Measurements from ENCODE around the gene EDEM1.

The EDEM1 gene

DNA sequence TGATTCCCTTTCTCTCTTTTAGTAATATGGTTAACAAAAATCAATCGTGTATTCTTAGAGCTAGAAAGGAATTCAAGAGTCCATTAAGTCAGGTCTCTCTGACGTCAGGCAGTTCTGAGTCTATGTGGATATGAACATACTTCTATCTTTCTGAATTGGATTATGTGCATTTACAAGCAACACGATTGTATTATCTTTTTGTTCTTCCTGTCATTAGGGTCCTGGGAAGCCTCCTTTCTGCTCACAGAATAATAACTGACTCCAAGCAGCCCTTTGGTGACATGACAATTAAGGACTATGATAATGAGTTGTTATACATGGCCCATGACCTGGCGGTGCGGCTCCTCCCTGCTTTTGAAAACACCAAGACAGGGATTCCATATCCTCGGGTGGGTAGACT is 14.0 kb downstream of the EDEM1 start:
- no peak for DNase-seq

DNA sequence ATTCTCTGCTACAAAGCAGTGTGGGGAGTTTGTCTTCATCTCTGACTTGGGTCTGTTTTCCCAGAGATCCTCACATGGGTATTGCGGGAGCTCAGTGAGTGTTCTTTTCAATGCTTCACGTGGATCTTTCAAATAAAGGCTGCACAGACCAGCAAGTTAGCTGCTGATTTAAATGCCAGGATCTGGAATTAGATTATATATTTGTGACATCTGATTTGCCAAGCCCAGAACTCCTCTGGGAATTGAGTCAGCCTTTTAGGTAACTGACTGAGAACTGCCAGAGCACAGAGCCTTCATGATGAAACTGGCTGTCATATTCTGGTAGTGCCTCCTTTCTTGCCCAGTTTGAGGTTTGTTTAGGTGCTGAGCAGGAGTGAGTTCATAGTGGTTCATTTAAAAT is 14.7 kb downstream of the EDEM1 start:
- no peak for DNase-seq

DNA sequence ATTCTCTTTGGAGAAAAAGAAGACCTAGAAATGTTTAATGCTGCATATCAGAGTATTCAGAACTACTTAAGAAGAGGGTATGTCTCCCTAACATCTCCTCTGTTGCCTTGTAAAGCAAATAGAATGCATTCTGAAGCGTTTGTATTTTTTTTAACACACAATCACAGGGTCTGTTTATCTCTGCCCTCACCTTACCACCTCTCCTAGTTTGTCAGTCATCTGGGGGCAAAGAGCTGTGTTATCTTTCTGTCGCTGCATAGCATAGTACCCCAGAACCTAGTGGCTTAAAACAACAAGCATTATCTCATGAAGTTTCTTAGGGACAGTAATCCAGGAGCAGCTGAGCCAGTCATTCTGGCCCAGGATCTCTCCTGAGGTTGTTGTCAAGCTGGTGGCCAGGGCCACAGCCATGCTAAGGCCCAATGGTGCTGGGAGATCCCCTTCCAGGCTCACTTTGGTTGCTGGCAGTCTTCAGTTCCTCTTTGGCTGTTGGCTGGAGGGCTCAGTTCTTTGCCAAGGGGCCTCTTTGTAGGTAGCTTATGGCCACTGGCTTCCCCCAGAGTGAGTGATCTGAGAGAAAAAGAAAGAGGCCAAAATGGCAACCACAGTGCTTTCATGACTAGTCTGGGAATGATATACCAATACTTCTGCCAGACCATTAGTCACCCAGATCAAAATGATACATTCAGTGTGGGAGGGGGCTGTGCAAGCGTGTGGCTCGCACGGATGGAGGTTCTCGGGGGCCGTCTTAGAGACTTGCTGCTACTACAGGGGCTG is 17.8 kb downstream of the EDEM1 start:
- peak; percentile 63 for DNase-seq

DNA sequence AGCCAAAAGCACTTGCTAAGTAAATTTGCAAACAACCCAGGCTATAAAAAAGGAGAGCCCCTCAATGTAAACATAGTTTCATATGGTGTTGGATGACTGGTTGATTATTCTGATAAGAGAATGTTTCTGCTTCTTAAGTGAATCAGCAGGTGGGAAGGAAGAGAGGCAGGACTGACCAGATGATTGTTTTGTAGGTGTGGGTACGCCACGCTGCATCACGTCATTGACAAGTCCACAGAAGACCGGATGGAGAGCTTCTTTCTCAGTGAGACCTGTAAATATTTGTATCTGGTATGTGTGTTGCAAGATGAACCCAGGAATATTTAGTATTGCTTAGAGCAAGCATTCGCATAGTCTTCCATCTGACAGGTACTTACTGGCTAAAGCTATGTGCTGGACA is 23.4 kb downstream of the EDEM1 start:
- DNase-seq = no peak

DNA sequence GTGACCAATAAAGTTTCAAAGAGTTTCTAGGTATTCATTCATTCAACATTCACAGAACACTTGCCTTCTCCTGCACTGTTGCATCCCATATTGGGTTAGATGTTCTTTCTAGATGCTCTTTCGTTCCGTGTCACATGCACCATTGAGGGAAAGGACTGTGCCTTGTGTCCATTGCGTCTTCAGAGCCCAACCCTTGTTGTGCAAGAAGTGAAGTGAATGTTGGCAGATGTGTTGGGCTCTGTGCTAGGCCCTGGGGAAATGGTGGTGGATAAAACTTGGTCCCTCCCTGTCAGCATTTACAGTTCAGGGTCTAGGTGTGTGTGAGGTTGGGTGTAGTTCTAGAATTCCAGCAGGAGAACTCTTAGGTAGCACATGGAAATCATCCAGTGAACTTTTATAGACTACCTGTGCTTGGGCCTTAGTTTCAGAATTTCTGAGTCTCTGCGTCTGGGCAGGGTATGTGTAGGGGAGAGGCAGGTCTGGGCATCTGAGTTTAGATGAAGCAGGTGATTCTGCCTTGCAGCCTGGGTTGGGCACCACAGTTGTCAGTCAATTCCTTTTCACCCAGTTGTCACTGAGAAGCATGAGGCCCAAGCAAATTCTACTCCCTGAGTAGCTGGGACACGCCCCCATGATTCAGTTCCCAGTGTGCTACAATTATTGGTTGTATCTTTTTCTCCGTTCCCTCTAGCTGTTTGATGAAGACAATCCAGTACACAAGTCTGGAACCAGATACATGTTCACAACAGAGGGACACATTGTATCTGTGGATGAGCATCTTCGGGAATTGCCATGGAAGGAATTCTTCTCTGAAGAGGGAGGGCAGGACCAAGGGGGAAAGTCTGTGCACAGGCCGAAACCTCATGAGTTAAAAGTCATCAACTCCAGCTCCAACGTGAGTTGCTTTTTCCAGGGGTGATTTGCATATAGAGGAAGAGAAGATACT is 25.4 kb downstream of the EDEM1 start:
- DNase-seq = no peak

DNA sequence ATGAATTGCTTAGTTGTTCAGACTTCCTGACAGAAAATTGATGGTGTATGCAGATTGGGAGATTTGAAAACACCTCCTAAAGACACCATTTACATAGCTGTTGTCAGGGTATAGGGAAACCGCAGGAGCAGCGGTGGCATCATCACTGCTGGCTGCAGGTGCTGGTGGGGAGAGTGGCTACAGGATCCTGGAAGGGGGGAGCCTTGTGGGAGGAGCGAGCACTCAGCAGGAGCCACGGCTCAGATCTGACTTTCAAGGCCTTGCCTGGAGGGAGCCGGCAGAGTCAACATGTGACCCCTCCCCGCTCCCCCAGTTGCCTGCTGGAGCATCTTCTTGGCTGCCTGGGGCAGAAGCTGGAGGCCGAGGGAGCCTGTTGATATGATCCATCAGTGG is 26.1 kb downstream of the EDEM1 start:
- no peak for DNase-seq

DNA sequence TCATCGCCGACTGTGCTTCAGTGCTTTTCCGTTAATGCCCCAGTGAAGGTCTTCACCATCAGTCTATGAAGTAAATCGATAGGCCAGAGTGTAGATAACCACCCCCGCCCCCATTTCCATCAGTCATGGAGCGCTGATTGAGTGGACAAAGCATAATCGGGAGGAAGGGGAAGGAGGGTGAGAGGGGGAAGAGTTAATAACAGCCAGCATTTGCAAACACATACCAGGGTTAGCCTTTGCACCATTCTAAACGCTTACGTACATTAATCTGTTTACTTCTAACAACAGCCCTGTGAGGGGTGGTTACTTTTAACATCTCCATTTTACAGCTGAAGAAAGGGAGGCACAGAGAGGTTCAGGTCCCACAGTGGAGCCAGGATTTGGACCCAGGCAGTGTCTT is 26.8 kb downstream of the EDEM1 start:
- no peak for DNase-seq

DNA sequence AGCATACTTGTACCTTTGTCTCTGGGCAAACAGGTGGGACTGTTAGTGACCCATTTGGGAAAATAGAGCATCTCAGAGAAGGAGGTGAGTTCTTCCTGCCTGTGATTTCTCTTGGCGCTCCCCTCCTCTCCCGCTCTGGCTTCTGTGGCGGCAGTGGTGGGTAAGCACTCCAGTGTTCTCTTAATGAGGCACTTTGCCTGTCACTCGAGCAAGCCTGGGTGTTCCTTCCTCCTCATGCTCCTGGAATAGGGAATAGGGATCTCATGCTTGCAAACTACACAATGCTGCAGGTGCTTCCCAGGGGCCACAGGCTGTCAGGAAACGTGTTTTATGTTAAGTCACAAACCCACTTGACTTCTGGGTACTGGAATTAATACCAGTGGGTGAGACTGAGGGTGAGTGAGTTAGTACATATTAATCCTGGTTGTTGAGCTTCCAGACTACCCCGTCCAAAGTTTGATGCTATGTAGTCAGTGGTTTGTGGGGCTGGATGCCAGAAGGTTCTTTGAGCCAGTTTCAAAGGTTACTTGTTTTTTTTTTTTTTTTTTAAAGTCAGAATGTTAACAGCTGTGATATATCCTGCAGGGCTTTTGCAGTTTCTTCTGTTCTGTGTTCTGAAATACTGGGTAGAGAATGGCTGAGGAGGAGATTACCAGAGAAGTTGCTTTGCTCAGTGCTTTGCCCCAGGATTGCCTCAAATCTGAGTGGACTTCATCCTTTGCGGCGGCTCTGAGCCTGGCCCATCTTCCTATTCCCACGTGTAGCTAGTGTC is 30.5 kb downstream of the EDEM1 start:
- no peak for DNase-seq

DNA sequence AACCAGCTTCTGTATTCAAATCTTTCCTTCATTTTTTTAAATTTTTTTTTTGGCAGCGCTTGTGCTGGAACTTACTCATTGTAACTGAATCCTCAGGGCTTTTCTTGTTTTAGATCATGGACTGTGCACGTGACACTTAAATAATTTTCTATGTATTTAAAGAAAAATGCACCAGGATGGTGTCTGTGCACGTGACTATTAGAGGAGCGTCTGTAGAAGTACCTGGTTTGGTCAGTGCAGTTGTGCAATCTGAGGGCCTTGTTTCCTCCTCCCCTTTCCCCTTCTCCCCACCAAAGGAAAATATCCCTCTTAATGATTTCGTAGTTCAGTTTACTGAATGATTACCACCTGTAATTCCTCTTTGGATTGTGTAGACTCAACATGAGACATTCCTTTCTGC is 31.3 kb downstream of the EDEM1 start:
- DNase-seq = no peak

DNA sequence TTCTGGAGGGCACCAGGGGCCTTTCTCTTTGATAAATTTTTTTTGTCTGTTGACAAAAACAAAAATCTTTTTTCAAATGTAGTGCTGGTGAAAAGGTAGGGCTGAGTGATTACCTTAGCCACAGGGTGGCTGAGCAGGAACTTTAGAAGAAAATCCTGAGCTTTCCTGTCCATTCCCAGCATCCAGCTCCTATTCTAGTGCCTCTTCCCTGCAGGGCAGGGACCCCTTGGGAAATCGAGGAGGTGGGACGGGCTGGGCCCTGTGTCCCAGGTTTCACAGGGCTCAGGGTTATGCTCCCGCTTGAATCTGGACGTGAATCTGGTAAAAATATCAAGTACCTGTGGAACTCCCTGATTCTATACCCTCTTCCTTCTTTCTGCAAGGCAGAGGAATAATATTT is 31.7 kb downstream of the EDEM1 start:
- DNase-seq = no peak

DNA sequence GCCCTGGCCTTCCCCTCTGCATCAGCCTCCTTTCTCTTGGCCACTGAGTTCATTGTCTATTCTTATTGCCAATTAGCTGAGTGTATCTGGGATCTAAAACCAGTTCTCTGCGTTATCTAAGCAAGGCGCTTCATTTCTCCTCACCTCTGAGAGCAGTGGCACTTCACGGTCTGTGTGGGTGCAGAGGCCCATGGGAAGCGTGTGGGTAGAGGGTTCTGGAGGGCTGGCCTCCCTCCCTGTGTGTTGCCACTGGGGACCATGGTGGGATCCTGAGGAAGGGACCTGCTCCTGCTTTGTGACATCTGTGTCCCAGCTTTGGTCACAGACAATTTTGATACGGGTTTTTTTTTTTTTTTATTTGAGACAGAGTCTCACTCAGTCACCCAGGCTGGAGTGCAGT is 32.7 kb downstream of the EDEM1 start:
- DNase-seq = no peak

DNA sequence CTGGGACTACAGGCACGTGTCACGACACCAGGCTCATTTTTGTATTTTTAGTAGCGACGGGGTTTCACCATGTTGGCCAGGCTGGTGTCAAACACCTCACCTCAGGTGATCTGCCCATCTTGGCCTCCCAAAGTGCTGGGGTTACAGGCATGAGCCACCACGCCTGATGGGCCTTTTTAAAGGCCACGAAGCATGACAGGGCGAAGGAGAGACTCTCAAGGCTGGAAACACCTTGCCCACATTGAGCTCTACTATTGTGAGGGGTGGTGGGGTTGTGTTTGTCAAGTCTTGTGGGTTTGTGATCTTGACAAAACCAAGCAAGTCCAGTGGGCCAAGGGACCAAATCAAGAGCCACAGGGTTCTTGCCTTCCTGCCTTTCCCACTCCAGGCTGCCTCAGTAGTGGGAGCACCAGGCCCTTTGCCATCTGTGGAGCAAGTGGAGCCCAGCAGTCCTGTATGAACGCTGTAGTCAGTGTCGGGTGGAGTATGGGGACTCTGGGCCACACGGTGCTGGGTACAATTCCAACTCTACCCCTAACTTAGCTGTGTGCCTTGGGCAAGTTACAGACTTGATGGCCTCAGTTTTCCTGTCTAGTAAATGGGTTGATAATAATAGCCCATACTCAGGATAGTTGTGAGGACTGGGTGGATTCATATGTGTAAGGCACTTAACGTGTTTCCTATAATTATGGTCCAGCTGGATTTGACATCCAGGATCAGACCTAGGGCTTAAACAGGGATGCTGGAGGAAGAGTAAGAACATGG is 33.3 kb downstream of the EDEM1 start:
- no peak for DNase-seq

DNA sequence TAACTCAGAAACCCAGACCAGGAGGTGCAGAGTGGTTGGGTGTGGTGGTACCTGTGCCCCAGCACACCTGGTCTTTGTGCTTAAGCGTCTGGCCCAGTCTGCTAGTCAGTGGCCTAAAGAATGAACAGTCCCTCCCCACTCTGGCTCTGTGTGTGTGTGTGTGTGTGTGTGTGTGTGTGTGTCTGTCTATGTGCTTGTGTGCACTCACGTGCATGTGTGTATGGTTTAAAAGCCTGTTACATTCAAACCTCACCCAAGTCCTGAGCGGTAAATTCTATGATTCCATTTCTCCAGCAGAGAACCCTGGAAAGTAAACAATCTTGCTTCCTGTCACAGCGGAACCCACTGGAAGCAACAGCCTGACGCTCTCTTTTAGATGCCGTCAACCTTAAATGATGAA is 34.2 kb downstream of the EDEM1 start:
- no peak for DNase-seq

DNA sequence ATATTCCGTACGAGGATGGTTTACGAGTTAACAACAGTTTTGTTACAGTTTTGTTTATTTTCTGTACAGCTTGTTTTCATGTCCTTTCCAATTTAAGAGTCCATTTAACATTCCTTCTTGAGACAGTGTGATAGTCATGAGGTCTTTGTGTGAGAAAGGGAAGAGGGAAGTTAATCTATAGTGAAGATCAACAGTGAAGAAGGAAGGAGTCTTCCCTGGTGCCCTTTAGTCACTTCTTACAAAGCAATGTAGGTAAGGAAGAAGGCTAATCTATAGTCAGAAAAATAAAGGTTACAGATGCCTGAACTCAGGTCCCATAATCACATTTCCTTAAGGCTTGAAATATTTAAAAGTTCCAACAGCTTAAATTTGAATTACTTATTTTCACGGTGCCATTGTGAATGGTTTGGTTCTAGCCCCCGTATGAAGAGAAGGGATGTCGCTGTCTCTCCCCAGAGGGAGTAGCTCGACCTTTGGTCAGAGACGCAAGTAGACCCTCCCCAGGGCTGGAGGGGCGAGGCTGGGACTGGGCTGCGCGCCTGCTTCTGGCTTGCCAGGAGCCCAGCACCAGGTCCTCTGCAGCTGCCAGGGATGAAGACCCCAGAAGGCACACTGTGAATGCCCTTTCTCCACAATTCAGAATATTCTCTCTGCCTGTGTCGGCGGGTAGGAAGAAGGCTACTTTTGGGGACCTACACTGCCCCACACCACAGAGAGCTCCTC is 34.9 kb downstream of the EDEM1 start:
- DNase-seq = no peak

DNA sequence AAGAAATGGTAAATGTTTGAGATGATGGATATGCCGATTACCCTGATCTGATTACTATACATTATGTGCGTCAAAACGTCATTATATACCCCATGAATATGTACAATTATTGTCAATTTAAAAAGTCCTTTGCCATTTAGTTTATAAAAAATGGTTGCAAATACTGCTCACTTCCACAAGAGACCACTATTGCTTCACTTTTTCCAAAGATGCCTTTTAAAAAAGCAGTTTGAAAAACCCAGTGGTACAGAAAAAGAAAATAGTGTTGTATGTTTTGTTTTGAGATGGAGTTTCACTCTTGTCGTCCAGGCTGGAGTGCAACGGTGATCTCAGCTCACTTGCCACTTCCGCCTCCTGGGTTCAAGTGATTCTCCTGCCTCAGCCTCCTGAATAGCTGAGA is 39.3 kb downstream of the EDEM1 start:
- DNase-seq = no peak

DNA sequence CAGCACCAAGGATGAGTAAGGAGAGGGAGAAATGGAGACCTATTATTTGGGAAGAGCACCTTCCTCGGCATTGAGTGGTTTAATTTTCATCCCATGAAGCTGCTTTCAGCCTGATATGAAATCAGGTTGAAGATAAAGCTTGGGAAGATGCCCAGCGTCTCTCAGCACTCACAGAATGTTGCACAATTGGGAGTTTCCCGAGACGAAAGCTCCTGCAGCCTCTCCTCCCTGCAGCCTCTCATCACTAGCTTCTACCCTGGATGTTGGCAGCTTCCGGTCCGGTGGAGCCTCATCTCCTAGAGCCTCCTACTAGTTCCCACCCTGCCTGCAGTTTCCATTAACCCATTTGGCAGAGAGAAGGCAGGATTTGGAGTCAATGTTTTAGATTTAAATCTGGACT is 40.3 kb downstream of the EDEM1 start:
- no peak for DNase-seq

DNA sequence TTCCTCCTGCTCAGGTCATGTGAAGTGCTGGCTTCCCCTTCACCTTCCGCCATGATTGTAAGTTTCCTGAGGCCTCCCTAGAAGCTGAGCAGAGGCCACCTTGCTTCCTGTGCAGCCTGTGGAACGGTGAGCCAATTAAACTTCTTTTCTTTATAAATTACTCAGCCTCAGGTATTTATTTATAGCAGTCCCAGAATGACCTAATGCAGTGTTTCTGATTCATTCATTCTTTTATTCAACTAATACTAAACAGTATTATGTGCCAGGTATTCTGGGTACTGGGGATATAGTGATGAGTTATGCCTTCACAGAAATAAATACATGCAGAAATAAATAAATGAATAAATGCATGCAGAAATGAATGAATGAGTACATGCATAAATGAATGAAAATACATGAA is 41.9 kb downstream of the EDEM1 start:
- DNase-seq = no peak

DNA sequence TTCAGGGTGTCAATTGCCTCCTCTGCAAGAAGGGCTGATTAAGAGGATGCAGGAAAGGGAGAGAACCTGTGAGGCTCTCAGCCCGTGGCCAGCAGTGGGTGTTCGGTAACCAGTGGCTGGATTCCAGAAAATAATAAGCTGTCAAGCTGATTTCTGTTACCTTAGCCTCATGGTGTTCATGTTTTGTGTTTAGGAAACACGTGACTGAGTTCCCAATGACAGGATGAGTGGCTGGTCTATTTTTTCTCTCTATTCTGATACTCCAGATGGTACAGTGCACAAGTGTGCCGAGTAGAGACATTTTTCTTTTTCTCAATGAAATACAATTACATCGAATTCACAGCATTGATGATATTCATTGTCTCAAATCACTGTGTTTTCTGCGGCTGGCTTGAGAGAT is 43.6 kb downstream of the EDEM1 start:
- no peak for DNase-seq

DNA sequence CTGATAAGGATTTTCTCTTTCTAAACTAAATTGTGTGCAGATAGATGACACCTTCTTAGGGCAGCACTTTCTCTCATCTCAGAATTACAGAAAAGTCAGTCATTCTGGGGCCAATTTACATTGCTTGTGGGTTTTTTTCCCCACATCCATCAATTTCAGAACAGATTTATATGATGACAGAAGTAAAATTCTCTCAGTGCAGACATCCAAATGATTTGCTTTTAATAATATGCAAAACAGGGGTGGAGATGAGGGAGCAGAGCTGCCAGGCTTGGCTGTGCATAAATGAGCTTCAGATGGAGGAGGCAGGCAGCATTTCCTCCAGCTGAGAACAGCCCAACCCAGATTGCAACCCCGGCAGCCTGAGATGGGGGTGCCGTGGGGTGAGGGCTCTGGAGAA is 44.0 kb downstream of the EDEM1 start:
- no peak for DNase-seq

DNA sequence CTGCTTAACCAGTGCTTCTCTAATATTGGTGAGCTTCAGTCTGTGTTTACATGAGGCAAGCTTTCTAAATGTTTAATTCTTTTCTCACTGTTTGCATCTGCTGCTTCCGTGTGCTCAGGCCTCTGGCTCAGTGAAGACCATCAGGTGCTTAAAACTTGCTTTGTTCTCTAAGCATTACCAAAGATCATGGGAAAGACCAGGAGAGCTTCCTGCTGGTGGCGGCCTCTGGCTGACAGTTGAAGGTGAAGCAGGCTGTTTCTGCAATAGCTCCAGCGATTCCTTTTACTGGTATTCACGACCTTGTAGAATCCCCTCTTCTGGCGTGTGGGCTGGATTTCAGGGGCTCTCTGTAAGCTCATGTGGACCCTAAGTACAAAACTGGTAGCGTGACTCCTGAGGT is 45.1 kb downstream of the EDEM1 start:
- DNase-seq = no peak

DNA sequence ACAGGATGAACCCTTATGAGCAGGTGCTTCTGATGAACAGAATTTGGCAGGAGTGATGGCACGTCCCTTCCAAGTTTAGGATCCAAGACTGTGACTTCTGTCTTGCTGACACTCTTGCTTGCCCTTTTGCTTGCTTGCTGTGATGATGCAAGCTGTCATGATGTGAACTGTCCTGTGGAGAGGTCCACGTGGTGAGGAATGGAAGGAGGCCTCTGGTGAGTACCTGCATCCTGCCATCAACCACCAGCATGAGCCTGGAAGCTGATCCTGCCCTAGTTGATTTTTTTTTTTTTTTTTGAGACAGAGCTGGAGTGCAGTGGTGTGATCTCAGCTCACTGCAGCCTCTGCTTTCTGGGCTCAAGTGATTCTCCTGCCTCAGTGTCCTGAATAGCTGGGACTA is 45.5 kb downstream of the EDEM1 start:
- DNase-seq = no peak

DNA sequence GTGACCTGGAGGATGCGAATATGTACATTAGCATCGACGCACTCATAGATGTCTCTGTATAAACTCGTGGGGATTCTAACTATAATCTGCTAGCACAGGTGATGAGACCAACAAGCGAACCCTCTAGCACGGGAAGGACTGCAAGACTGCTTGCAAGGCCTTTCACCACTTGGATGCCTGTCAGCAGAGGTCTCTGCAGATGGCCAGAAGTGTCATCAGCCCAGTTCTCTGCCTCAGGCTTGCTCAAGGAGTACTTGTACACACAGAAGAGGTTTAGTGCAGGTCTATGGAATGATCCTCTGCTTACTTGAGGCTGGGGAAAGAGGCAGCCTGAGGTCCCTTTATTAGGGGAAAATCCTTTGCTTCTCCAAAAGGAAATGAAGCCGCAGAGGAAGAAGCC is 48.1 kb downstream of the EDEM1 start:
- no peak for DNase-seq

All from stimulated activated CD4-positive, alpha-beta T cell treated with anti-CD3 and anti-CD28 coated beads, Interleukin-4, amount 100 ng/mL, for 24 hours (primary cell).